K562 (cell line): ENCODE measurements around the gene ZNF41. TPM values are rescaled to one million over a fixed set of nuclear protein-coding genes. Genes with fewer than 3 reads are reported as not detected.

ENCODE experiments used
- ATAC-seq: fragments of 200-7000 bp; cut with Tn5 transposase; 3 replicates; pipeline ENCODE4 v1.9.1; 2020; ENCODE audit warnings: moderate library complexity
- BruUV-seq: library from RNA; stranded (reverse); fragments of 400-500 nt; replicated peaks from 2 replicates; lab custom pipeline; 2021; lab: Mats Ljungman, UMichigan
- CTCF ChIA-PET: fragments of 300-600 bp; formaldehyde crosslinking; extraction: SDS; loops from one replicate; lab custom pipeline; 2021; ENCODE audit warnings: low intra/inter-chr PET ratio; lab: Yijun Ruan, JAX
- POLR2A ChIA-PET: fragments of 300-600, 350-650 bp; sonication (Branson Sonifier 250); formaldehyde crosslinking; extraction: SDS; loops from one replicate; lab custom pipeline; 2021; ENCODE audit warnings: antibody characterized with exemption, inconsistent platforms; lab: Yijun Ruan, JAX
- DNase-seq, 4 experiments: peaks; one replicate each; pipeline versions ENCODE4 v3.0.0 to v3.0.0-alpha.2; 2011 to 2018; ENCODE audit warnings: low spot score in 3 of 4, mixed read lengths in 3 of 4; ENCODE audit errors: extremely low read depth in 1 of 4
- FAIRE-seq: peaks from 2 replicates; lab custom pipeline; 2011; peaks lifted over from hg19 to GRCh38; lab: Jason Lieb, UNC
- H2AFZ ChIP-seq: 2 replicates; pipeline ENCODE4 v1.6.0; 2011; ENCODE audit warnings: low read depth, low read length, control low read depth, inconsistent platforms
- H3K27ac ChIP-seq: fragments of 200-600 bp; 3 replicates; pipeline ENCODE4 v1.8.0; 2011; ENCODE audit warnings: low read depth, mild to moderate bottlenecking, control low read depth, inconsistent platforms, low read length, moderate library complexity, mixed read lengths; ENCODE audit errors: extremely low read depth
- H3K27me3 ChIP-seq, 2 experiments: fragments of 300-600 bp in 1 of 2; 2 replicates in 1 of 2; 3 replicates in 1 of 2; pipeline versions ENCODE4 v1.6.0 to v1.8.0; 2011; ENCODE audit warnings: inconsistent platforms in 2 of 2, low read length in 2 of 2, mild to moderate bottlenecking in 1 of 2, mixed read lengths in 1 of 2, moderate library complexity in 1 of 2; ENCODE audit not compliant: control insufficient read depth in 2 of 2, insufficient read depth in 2 of 2
- H3K36me3 ChIP-seq: fragments of 300-600 bp; 3 replicates; pipeline ENCODE4 v1.8.0; 2011; ENCODE audit warnings: mild to moderate bottlenecking, low read length, inconsistent platforms; ENCODE audit not compliant: control insufficient read depth, insufficient read depth
- H3K4me1 ChIP-seq, 2 experiments: fragments of 200-600 bp in 1 of 2; replicated peaks in 1 of 2; 2 replicates in 1 of 2; 3 replicates in 1 of 2; pipeline versions ENCODE4 v1.5.1 to v1.8.0; 2011; ENCODE audit warnings: inconsistent platforms in 2 of 2, low read length in 2 of 2, mild to moderate bottlenecking in 1 of 2, mixed read lengths in 1 of 2, moderate library complexity in 1 of 2; ENCODE audit not compliant: control insufficient read depth in 2 of 2, insufficient read depth in 2 of 2
- H3K4me2 ChIP-seq: 2 replicates; pipeline ENCODE4 v1.6.1; 2011; ENCODE audit warnings: low read length, control low read depth, inconsistent platforms, mixed read lengths; ENCODE audit not compliant: insufficient read depth
- H3K4me3 ChIP-seq: fragments of 200-600 bp; sonication (generic), shearing (Covaris generic); 2 replicates; pipeline ENCODE4 v1.5.1; 2016; ENCODE audit warnings: control low read depth, inconsistent platforms
- H3K79me2 ChIP-seq: fragments of 200-600 bp; 3 replicates; pipeline ENCODE4 v1.8.0; 2011; ENCODE audit warnings: low read length, inconsistent platforms; ENCODE audit not compliant: control insufficient read depth, insufficient read depth
- H3K9ac ChIP-seq, 2 experiments: 2 replicates each; pipeline versions ENCODE4 v1.6.0 to v1.6.1; 2011; ENCODE audit warnings: low read depth in 2 of 2, low read length in 2 of 2, control low read depth in 1 of 2, inconsistent platforms in 1 of 2, mild to moderate bottlenecking in 1 of 2, mixed read lengths in 1 of 2; ENCODE audit not compliant: insufficient read depth in 1 of 2
- H3K9me1 ChIP-seq: one replicate; pipeline ENCODE4 v1.6.0; 2011; ENCODE audit warnings: inconsistent platforms, mild to moderate bottlenecking, low read length, moderate library complexity; ENCODE audit not compliant: control insufficient read depth, insufficient read depth
- H3K9me3 ChIP-seq: replicated peaks from 2 replicates; pipeline ENCODE4 v1.5.1; 2011; ENCODE audit warnings: low read depth, low read length, inconsistent platforms; ENCODE audit not compliant: control insufficient read depth, insufficient read depth
- H4K20me1 ChIP-seq: replicated peaks from 2 replicates; pipeline ENCODE4 v1.6.1; 2011; ENCODE audit warnings: low read length, inconsistent platforms, mixed read lengths; ENCODE audit not compliant: control insufficient read depth, insufficient read depth
- ARID1B ChIP-seq: fragments of 450-650 bp; IDR thresholded peaks from 2 replicates; pipeline ENCODE4 v1.6.1; 2016; ENCODE audit warnings: antibody characterized with exemption, mild to moderate bottlenecking, inconsistent platforms
- BDP1 ChIP-seq: IDR thresholded peaks from 3 replicates; pipeline ENCODE4 v1.6.1; 2011; ENCODE audit not compliant: insufficient read length, insufficient read depth
- BRD4 ChIP-seq: fragments of 200-600 bp; sonication (generic); IDR thresholded peaks from 2 replicates; pipeline ENCODE4 v1.6.1; 2017; ENCODE audit warnings: inconsistent platforms
- BRF2 ChIP-seq: IDR thresholded peaks from 3 replicates; pipeline ENCODE4 v1.6.1; 2011; ENCODE audit warnings: borderline replicate concordance, mild to moderate bottlenecking; ENCODE audit not compliant: insufficient read length, insufficient read depth
- DDX20 ChIP-seq: fragments of 450-650 bp; IDR thresholded peaks from 2 replicates; pipeline ENCODE4 v1.6.1; 2016; ENCODE audit warnings: missing genetic modification characterization, low read depth, mild to moderate bottlenecking, missing compliant biosample characterization, moderate library complexity
- GATAD2B ChIP-seq: fragments of 450-650 bp; IDR thresholded peaks from 2 replicates; pipeline ENCODE4 v1.6.1; 2017; ENCODE audit warnings: mild to moderate bottlenecking, borderline replicate concordance
- MAFF ChIP-seq: IDR thresholded peaks from 2 replicates; pipeline ENCODE4 v1.6.1; 2012; ENCODE audit warnings: low read length, improper control_type of control experiment
- MEF2D ChIP-seq: conservative IDR thresholded peaks from 2 replicates; pipeline ENCODE4 v1.6.1; 2016; ENCODE audit warnings: low read depth, missing genetic modification characterization, missing compliant biosample characterization
- MTA1 ChIP-seq: fragments of 450-650 bp; IDR thresholded peaks from 2 replicates; pipeline ENCODE4 v1.6.1; 2017; ENCODE audit warnings: borderline replicate concordance
- MTA2 ChIP-seq: fragments of 450-650 bp; IDR thresholded peaks from 2 replicates; pipeline ENCODE4 v1.6.1; 2016; ENCODE audit warnings: low read depth
- RBM15 ChIP-seq: fragments of 200-400 bp; formaldehyde crosslinking; IDR thresholded peaks from 2 replicates; pipeline ENCODE4 v1.6.1; 2018; ENCODE audit warnings: mild to moderate bottlenecking, low read length, moderate library complexity; ENCODE audit not compliant: insufficient read depth
- RFX7 ChIP-seq: fragments of 250-450 bp; sonication (Bioruptor Pico); IDR thresholded peaks from 2 replicates; pipeline ENCODE4 v1.5.1; 2021; ENCODE audit warnings: mild to moderate bottlenecking
- SRSF1 ChIP-seq: fragments of 200-400 bp; formaldehyde crosslinking; IDR thresholded peaks from 2 replicates; pipeline ENCODE4 v1.6.1; 2017; ENCODE audit warnings: mild to moderate bottlenecking, low read depth, low read length, moderate library complexity
- TEAD4 ChIP-seq, 2 experiments: sonication (generic) in 1 of 2; formaldehyde crosslinking in 1 of 2; IDR thresholded peaks; 2 replicates each; pipeline versions ENCODE4 v1.6.1 to v1.8.0; 2012 to 2022; ENCODE audit warnings: borderline replicate concordance in 1 of 2, inconsistent platforms in 1 of 2, low read length in 1 of 2, mild to moderate bottlenecking in 1 of 2, missing genetic modification reagents in 1 of 2
- ZBTB33 ChIP-seq: sonication (generic); formaldehyde crosslinking; IDR thresholded peaks from 2 replicates; pipeline ENCODE4 v1.8.1; 2023; ENCODE audit warnings: mild to moderate bottlenecking, missing genetic modification reagents
- WGBS: fragments of 100-300 bp; shearing (Covaris generic); methylation state at CpG from one replicate; pipeline ENCODE4 v1.1.6; 2016; ENCODE audit warnings: low coverage, mixed read lengths; ENCODE audit not compliant: insufficient coverage; ENCODE audit errors: missing lambda C conversion rate; 5-methylcytosine and 5-hydroxymethylcytosine counted together
- in situ Hi-C: fragments of 300-500 bp; cut with MboI; formaldehyde crosslinking; loops from 4 replicates; pipeline ENCODE4 v1.15.0; 2018; ENCODE audit warnings: inconsistent platforms, mixed read lengths
- intact Hi-C: fragments of 100-400 bp; cut with micrococcal nuclease; formaldehyde crosslinking; loops from 2 replicates; pipeline ENCODE4 v1.14.2; 2022
- polyA plus RNA-seq, 8 experiments: library from polyadenylated mRNA; depleted of rRNA in 4 of 8; stranded (reverse) in 5 of 8; unstranded in 3 of 8; fragments of >200 nt; fragmentation: Nextera tagmentation in 2 of 8; fragmentation: Illumina TruSeq in 1 of 8; extraction: Ambion mirVana in 2 of 8; extraction: Trizol in 1 of 8; gene quantifications; 2 replicates each; pipeline versions ENCODE4 v1.2.1 to v1.2.3, GENCODE V29; 2011 to 2014; ENCODE audit warnings: inconsistent platforms in 1 of 8, missing spikeins in 1 of 8
- total RNA-seq, 7 experiments: library from RNA; depleted of rRNA in 6 of 7; stranded (reverse); fragments of >200 nt in 6 of 7; fragmentation: Illumina TruSeq in 2 of 7; extraction: Trizol in 2 of 7; gene quantifications; 2 replicates each; pipeline versions ENCODE4 v1.2.1 to v1.2.3, GENCODE V29; 2011 to 2021; ENCODE audit warnings: low replicate concordance in 1 of 7
- TF ChIP-seq, protein P1 (sequence below): fragments of 200-800 bp; sonication (Bioruptor generic); IDR thresholded peaks from 2 replicates; pipeline ENCODE4 v1.6.1; 2016; ENCODE audit warnings: missing genetic modification characterization, missing compliant biosample characterization

Gene ZNF41
- total and polyA plus RNA-seq, 9 of the 15 experiments (the other 6 are each of a cell fraction or from before 2014, with no cell fraction given): 0.53 to 8.6 (median 6.6) TPM

- Histone ChIP-seq H3K27me3 (no peaks in the 10 kb centered on the region), H3K4me3 (no peak overlapping the region), H3K4me2 (no peak overlapping the region), H2AFZ (no peak overlapping the region), H3K27ac (no peak overlapping the region), H4K20me1 (no peaks in the 10 kb centered on the region), H3K79me2 (no peaks in the 10 kb centered on the region), H3K9me1 (no peaks in the 10 kb centered on the region), H3K9me3 (no peaks in the 10 kb centered on the region), H3K36me3 (peaks cover 16% of the 10 kb centered on the region; the same call in 1 of the 3 replicates), H3K4me1 (no peaks in the 10 kb centered on the region), H3K9ac (no peak overlapping the region)
- intact Hi-C loops (no loop called here), in situ Hi-C loops (no loop called here)
- no peak for FAIRE-seq
- ATAC-seq: no peak
- POLR2A ChIA-PET: no interaction called here
- no TSS peak for BruUV-seq
- 93% methylated on average over 4 of the region's 6 CpGs for WGBS
- CTCF ChIA-PET: no interaction called here
- no peak for DNase-seq
- TF ChIP-seq DDX20 (tag) (no peak), BDP1 (no peak), BRD4 (no peak), BRF2 (no peak), MTA1 (no peak), RBM15 (no peak), GATAD2B (no peak), ARID1B (no peak), MEF2D (tag) (no peak), TEAD4 (IDR thresholded peaks at IDR 0.05; ENCODE audit: low read length) (no peak), TEAD4 (CRISPR knock-in tag; IDR thresholded peaks at IDR 0.05; ENCODE audit: borderline replicate concordance) (no peak), RFX7 (CRISPR knock-in tag) (no peak), MAFF (no peak), MTA2 (no peak), ZBTB33 (CRISPR knock-in tag) (no peak), SRSF1 (no peak)
- TF ChIP-seq, protein P1, sequence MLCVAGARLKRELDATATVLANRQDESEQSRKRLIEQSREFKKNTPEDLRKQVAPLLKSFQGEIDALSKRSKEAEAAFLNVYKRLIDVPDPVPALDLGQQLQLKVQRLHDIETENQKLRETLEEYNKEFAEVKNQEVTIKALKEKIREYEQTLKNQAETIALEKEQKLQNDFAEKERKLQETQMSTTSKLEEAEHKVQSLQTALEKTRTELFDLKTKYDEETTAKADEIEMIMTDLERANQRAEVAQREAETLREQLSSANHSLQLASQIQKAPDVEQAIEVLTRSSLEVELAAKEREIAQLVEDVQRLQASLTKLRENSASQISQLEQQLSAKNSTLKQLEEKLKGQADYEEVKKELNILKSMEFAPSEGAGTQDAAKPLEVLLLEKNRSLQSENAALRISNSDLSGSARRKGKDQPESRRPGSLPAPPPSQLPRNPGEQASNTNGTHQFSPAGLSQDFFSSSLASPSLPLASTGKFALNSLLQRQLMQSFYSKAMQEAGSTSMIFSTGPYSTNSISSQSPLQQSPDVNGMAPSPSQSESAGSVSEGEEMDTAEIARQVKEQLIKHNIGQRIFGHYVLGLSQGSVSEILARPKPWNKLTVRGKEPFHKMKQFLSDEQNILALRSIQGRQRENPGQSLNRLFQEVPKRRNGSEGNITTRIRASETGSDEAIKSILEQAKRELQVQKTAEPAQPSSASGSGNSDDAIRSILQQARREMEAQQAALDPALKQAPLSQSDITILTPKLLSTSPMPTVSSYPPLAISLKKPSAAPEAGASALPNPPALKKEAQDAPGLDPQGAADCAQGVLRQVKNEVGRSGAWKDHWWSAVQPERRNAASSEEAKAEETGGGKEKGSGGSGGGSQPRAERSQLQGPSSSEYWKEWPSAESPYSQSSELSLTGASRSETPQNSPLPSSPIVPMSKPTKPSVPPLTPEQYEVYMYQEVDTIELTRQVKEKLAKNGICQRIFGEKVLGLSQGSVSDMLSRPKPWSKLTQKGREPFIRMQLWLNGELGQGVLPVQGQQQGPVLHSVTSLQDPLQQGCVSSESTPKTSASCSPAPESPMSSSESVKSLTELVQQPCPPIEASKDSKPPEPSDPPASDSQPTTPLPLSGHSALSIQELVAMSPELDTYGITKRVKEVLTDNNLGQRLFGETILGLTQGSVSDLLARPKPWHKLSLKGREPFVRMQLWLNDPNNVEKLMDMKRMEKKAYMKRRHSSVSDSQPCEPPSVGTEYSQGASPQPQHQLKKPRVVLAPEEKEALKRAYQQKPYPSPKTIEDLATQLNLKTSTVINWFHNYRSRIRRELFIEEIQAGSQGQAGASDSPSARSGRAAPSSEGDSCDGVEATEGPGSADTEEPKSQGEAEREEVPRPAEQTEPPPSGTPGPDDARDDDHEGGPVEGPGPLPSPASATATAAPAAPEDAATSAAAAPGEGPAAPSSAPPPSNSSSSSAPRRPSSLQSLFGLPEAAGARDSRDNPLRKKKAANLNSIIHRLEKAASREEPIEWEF: no peak
Measured at GRCh38 chrX:47456080-47456479, 26.9 kb downstream of the ZNF41 start.
